GM19328 (cell line): ENCODE results near the gene CYP2U1.
A peak's percentile ranks its signal among the peaks of the same experiment; 100 is the strongest.
"Not testable (repeated sequence)": the region's sequence is repeated elsewhere in the genome, so short reads cannot be mapped to it uniquely, and the experiment has no call there.

ENCODE experiments used
- ATAC-seq: cut with Tn5 transposase; IDR thresholded peaks from one replicate; pipeline ENCODE4 v1.9.1; 2021; ENCODE audit warnings: mild to moderate bottlenecking, moderate library complexity; ENCODE audit not compliant: unreplicated experiment

CYP2U1 gene

DNA sequence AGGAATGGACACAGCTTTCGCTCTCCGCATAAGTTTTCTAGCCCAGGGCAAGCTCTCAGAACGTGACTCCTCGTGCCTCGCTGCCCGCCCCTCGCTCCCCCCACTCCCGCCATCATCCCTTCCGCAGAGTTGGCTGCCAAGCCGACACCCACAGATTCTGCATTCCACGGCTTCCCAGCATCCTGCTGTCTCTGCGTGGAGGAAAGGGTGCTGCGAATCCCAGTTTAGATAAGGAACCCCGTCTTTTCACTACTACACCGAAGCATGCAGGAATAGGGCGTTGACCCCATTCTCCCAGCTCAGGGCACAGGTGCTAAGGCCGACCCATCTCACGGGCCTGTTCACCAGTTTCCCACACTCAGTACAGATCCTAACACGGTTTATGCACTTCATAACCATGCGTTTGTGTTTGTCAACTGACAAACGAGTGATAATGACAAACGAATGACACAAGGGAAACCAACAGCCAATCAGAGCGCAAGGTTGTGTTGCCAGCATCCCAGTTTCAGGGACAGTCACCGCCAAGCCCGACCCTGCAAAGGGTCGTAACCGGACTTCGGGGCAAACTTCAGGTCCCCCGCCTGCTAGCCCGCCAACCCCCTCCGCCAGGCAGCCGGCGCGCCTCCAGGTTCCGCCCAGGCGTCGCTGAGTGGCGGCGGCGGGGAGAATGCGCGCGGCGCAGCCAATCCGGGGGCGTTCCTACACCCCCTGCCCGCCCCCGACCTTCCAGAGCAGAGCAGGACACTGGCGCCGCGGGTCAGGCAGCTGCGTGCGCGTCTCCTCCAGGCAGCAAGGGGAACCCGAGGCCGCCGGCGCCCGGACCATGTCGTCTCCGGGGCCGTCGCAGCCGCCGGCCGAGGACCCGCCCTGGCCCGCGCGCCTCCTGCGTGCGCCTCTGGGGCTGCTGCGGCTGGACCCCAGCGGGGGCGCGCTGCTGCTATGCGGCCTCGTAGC, at the start of gene CYP2U1:
CYP2U1 (plus strand) TSS at position 729 of the 954 bp plus-strand sequence; CDS start at position 824, 95 bp downstream.
- ATAC-seq = peak; percentile 96

GRCh38 chr4:107885865-107886264, 45.5 kb upstream of the CYP2U1 start:
- ATAC-seq = no peak

DNA sequence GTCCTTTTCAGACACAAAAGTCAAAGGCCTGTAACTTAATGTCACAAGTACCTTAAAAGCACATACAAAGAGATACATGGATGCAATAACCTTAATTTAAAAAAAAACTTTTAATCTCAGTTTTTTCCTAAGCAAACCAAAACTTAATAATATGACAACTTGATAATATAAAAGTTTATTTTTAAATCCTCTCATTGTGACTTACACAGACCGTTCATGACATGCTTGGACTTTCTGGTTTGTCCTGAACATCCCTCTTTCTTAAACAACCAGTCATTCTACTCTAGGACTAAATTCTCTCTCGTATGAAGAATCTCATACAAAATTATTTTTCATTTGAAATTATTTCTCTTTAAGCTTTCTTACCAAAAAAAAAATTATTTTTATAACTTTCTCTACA, 43.1 kb upstream of the CYP2U1 start:
- no peak for ATAC-seq

- ATAC-seq = no peak
These were observed 40.6 kb upstream of the CYP2U1 start for GRCh38 chr4:107890779-107891178.

DNA sequence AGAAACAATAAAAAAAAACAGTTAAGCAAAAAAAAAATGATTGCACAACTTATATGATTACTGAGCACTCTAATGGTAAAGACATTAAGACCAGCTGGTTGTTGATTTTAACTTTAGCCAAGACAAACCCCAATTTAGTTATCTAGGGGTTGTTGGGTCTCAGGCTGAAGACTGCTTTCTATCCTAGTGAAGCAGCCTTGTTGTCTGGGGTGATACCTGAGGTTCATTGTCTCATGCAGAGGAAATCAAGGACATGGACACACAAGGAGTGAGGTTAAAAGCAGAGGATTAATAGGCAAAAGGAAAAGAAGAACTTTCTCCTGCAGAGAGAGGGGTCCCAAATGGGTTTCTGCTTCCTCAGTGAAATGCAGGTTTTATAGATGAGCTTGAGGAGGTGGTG, 40.0 kb upstream of the CYP2U1 start:
- ATAC-seq = no peak

DNA sequence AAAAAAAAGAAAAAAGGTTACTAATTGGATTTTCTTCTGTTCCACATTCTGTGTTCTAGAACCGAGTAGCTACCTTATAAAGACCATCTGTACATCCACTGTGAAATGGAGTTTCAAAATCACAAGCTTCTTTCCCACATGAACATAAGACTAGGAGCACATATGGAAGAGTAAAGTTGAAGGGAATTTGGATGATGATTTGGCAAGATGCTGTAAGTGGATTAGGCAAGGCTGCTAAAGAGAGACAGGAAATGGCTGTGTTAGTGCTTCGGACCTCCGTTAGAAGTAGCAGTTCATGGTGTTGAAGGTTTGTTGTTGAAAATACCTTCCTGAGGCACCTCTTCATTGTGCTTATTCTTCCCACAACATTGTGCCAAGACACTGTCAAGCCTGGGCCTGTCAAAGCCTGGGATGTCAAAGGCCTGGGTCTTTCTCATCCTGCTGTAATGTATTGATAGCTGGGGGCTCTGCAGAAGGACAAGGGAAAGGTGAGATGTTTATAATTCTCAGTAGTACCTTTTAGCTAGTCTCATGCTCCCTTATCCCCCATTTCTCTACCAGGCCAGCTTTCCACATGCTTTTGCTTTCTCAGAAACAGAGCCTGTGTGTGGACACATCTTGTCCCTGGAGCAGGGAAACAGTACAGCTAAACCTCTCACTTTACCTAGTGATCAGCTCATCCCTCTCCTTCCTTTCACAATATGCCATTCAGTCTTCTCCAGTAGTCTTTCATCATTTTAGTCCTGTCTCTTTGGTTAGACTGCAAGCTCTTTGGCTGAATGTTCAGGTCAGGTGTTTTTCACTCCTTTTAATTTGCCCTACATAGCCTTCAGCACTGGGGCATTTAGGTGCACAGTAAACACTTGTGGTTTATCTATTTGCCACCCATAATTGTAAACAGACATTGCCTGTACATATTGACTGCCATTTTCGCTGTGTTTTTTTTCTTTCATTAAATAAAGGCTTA, 37.9 kb upstream of the CYP2U1 start:
- no peak for ATAC-seq

GRCh38 chr4:107894138-107894603, 37.2 kb upstream of the CYP2U1 start:
- no peak for ATAC-seq

GRCh38 chr4:107896158-107896645, 35.1 kb upstream of the CYP2U1 start:
- no peak for ATAC-seq

DNA sequence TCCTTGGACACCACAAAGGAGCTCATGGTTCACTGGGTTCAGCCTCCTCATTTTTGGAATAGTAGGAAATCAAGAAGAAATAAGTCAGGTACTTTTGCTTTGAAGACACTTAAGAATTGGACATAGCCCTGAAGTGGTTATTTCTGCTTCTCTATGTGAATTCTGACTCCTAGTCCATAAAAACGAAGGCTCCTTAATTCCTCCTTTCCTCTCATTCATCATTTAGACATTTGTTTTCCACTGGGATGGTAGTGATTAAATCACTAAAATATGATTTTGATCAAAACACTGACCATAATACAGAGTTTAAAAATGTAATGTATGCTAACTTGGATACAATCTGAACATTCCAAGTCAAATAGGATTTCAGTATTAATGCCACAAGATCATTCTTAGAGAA, 34.7 kb upstream of the CYP2U1 start:
- ATAC-seq = no peak

DNA sequence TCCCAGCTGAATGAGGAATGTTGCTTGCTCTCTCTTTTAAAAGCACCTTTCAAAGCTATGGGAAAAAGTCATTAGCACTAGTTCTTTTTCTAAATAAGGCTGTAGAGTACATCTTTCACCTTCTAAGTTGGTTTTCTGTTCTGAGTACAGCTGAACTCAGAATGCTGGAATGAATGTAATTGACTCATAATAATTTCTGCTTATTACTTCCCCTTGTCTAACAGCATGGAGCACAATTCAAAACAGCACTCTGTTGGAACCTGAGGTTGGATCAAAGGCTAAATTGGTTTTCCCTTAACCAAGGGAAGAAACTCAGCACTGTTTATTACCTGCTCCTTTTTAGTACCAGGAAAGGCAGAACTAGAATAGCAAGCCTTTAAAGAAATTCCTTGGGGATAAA, 33.5 kb upstream of the CYP2U1 start:
- ATAC-seq = no peak

- no peak for ATAC-seq
These were observed 31.3 kb upstream of the CYP2U1 start for GRCh38 chr4:107900067-107900466.

GRCh38 chr4:107900508-107900907, 30.8 kb upstream of the CYP2U1 start:
- no peak for ATAC-seq

DNA sequence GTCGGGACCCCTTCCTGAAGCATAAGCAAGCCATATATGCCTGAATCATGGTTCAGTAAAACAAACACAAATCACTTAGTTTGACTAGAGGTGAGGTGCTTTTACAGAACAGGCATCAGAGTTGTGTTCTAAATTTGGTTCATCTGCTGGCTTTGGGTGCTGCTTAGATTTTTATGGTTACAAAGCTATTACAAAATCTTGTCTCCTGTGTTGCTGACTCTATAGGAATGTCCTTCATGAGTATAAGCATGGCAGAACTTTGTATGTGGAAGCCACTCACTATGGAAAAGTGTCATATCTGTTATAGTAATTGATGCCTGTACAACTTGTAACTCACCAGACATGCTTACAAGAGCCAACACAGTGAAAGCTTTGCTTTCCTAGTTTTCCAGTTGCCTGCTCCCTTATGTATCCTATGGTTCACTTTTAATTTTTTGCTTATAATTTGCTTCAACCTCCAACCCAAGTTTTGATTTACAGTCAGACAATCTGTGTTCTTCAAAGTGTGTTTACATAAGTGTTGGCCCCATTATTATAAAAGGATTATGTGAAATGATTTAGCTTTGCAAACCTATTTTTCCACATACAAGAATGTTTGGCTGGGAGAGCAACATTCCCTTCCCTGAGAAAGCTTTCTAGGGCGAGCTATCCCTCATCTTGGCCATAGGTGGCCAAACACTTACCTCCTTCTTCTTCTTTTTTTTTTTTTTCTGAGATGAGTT, 30.0 kb upstream of the CYP2U1 start:
- no peak for ATAC-seq

GRCh38 chr4:107902715-107903114, 28.6 kb upstream of the CYP2U1 start:
- ATAC-seq = no peak

- not testable (repeated sequence) for ATAC-seq
These were observed 26.3 kb upstream of the CYP2U1 start for GRCh38 chr4:107905082-107905481.

- ATAC-seq = no peak
These were observed 24.8 kb upstream of the CYP2U1 start for GRCh38 chr4:107906458-107907100.

- ATAC-seq = no peak
These were observed 23.0 kb upstream of the CYP2U1 start for GRCh38 chr4:107908377-107908776.

GRCh38 chr4:107913283-107913899, 18.0 kb upstream of the CYP2U1 start:
- peak; percentile 93 for ATAC-seq

- no peak for ATAC-seq
These were observed 16.1 kb upstream of the CYP2U1 start for GRCh38 chr4:107915220-107915619.

DNA sequence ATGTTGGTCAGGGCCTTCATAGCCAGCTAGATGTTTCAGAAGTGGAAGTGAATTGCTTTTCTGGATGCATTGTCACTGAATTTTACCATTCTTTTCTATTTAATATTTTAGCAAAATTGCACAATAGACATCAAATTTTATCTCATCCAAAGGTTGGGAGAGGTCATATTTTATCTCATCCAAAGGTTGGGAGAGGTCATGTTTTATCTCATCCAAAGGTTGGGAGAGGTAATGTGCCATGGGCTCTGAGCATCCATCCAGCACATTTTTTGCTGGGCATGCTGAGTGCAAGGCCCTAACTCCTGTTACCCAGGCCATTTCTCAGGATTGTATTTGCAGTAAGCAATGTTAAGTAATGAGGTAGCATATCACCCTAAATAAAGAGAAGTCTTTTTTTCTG, 14.7 kb upstream of the CYP2U1 start:
- no peak for ATAC-seq
